ENCODE results near the gene LMF2. TPM values are rescaled to one million over a fixed set of nuclear protein-coding genes. Genes with fewer than 3 reads are reported as not detected.

Gene LMF2
- total RNA-seq, 6 experiments from 2014 or later, result 110 to 133 (median 118) TPM

GRCh38 chr22:50456466-50457234 is 50.9 kb downstream of the LMF2 start:
- TF ChIP-seq CTCF (IDR thresholded peaks at IDR 0.05), result peak; percentile 44; the same call in 1 of the 2 replicates
- DNase-seq, result no peak
- Mint-ChIP-seq H3K4me3 (no peak overlapping the region), H3K27ac (no peak overlapping the region), H3K27me3 (ENCODE audit: insufficient read depth) (no peaks in the 10 kb centered on the region; the same call in none of the 2 replicates), H3K4me1 (ENCODE audit: low read depth) (no peaks in the 10 kb centered on the region), H3K9me3 (no peaks in the 10 kb centered on the region), H3K36me3 (ENCODE audit: low read depth) (peaks cover 5% of the 10 kb centered on the region)

DNA sequence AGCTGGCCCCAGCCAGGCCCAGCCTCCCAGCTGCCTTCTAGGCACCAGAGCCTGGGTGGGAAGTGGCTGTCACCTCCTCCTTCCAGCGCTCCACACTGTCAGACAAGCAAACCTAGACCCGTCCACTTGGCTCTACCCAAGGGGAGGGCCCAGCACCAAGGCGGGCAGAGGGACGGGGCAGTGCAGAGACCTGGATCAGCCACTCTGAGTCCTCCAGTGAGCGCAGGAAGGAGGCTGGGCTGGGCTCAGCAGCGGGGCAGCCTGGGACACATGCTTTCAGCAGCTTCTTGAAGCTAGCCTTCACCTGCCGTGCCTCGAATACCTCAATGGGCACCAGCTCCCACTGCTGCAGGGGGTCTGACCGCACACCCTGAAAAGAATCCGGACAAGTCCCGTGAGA is 51.5 kb downstream of the LMF2 start:
- Mint-ChIP-seq H3K9me3 (no peaks in the 10 kb centered on the region), H3K27ac (no peak overlapping the region), H3K4me3 (no peak overlapping the region), H3K4me1 (ENCODE audit: low read depth) (no peaks in the 10 kb centered on the region), H3K27me3 (ENCODE audit: insufficient read depth) (no peaks in the 10 kb centered on the region; the same call in none of the 2 replicates), H3K36me3 (ENCODE audit: low read depth) (peaks cover 11% of the 10 kb centered on the region)
- DNase-seq, result no peak
- TF ChIP-seq CTCF (IDR thresholded peaks at IDR 0.05), result no peak

DNA sequence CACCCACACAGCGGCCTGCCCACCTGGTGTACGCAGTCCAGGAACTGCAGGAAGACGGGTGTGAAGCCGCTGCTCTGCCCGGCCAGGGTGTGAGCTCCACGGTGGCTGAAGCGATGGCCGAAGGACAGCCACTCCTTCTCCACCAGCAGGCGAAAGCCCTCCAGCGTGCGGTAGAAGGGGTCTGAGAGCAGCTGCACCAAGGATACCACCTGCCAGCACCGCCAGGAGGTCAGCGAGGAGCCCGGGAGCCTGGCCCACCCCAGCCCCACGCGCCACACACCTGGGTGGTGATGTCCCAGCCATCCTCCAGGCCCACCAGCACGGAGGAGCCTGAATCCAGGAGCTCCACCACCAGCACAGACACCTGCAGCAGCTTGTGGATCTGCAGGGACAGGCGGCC is 52.3 kb downstream of the LMF2 start:
- no peaks in the 10 kb centered on the region for H3K9me3 Mint-ChIP-seq
- no peak overlapping the region for H3K27ac Mint-ChIP-seq
- H3K4me1 Mint-ChIP-seq (ENCODE audit: low read depth), result no peaks in the 10 kb centered on the region
- peaks cover 3% of the 10 kb centered on the region for H3K27me3 Mint-ChIP-seq (ENCODE audit: insufficient read depth)
- no peak overlapping the region for H3K4me3 Mint-ChIP-seq
- peaks cover 16% of the 10 kb centered on the region for H3K36me3 Mint-ChIP-seq (ENCODE audit: low read depth)
- TF ChIP-seq CTCF (IDR thresholded peaks at IDR 0.05), result no peak
- no peak for DNase-seq

GRCh38 chr22:50454556-50455075 is 52.9 kb downstream of the LMF2 start:
- no peak for TF ChIP-seq CTCF (IDR thresholded peaks at IDR 0.05)
- no peak for DNase-seq
- peaks cover 7% of the 10 kb centered on the region for H3K27me3 Mint-ChIP-seq (ENCODE audit: insufficient read depth)
- H3K27ac Mint-ChIP-seq, result no peak overlapping the region
- no peak overlapping the region for H3K4me3 Mint-ChIP-seq
- no peaks in the 10 kb centered on the region for H3K4me1 Mint-ChIP-seq (ENCODE audit: low read depth)
- peaks cover 18% of the 10 kb centered on the region for H3K36me3 Mint-ChIP-seq (ENCODE audit: low read depth)
- H3K9me3 Mint-ChIP-seq, result no peaks in the 10 kb centered on the region

Other genes with a start within 250 kb of the LMF2 start
- 10 to 100 TPM; 31.4 to 39.5 (median 34.1) TPM for gene MAPK12, start 246.0 kb downstream of the LMF2 start, total RNA-seq (2021; fragmentation: NEBNext Ultra II Directional; extraction: Animal tissue kit (Norgen Biotek cat#: 25700))
- gene MAPK11, start 237.3 kb downstream of the LMF2 start, total RNA-seq (2021; fragmentation: NEBNext Ultra II Directional; extraction: Animal tissue kit (Norgen Biotek cat#: 25700)), result 10 to 100 TPM in 1 of 6 experiments, 1 to 10 TPM in 5; 6.0 to 10.2 (median 7.8) TPM
- 100 to 1,000 TPM; 280 to 370 (median 291) TPM for gene PLXNB2, start 200.1 kb downstream of the LMF2 start, total RNA-seq (2021; fragmentation: NEBNext Ultra II Directional; extraction: Animal tissue kit (Norgen Biotek cat#: 25700))
- 1 to 10 TPM; 1.4 to 2.5 (median 1.9) TPM for gene DENND6B, start 180.7 kb downstream of the LMF2 start, total RNA-seq (2021; fragmentation: NEBNext Ultra II Directional; extraction: Animal tissue kit (Norgen Biotek cat#: 25700))
- gene PPP6R2, start 164.4 kb downstream of the LMF2 start, total RNA-seq (2021; fragmentation: NEBNext Ultra II Directional; extraction: Animal tissue kit (Norgen Biotek cat#: 25700)), result 10 to 100 TPM; 41.9 to 47.0 (median 43.6) TPM
- gene SBF1, start 32.7 kb downstream of the LMF2 start, total RNA-seq (2021; fragmentation: NEBNext Ultra II Directional; extraction: Animal tissue kit (Norgen Biotek cat#: 25700)), result 10 to 100 TPM; 63.9 to 76.7 (median 71.2) TPM
- 1 to 10 TPM in 5 of 6 experiments, under 1 TPM in 1; 0.91 to 3.4 (median 1.2) TPM for gene ADM2, start 26.2 kb downstream of the LMF2 start, total RNA-seq (2021; fragmentation: NEBNext Ultra II Directional; extraction: Animal tissue kit (Norgen Biotek cat#: 25700))
- gene MIOX, start 20.8 kb downstream of the LMF2 start, total RNA-seq (2021; fragmentation: NEBNext Ultra II Directional; extraction: Animal tissue kit (Norgen Biotek cat#: 25700)), result not detected
- 10 to 100 TPM; 31.7 to 54.1 (median 50.0) TPM for gene NCAPH2, start 522 bp upstream of the LMF2 start, total RNA-seq (2021; fragmentation: NEBNext Ultra II Directional; extraction: Animal tissue kit (Norgen Biotek cat#: 25700))
- gene SCO2, start 17.9 kb upstream of the LMF2 start, total RNA-seq (2021; fragmentation: NEBNext Ultra II Directional; extraction: Animal tissue kit (Norgen Biotek cat#: 25700)), result 10 to 100 TPM in 2 of 6 experiments, 1 to 10 TPM in 4; 2.7 to 11.1 (median 9.7) TPM
- gene TYMP, start 22.3 kb upstream of the LMF2 start, total RNA-seq (2021; fragmentation: NEBNext Ultra II Directional; extraction: Animal tissue kit (Norgen Biotek cat#: 25700)), result 1 to 10 TPM in 5 of 6 experiments, under 1 TPM in 1; 0.95 to 2.1 (median 1.3) TPM
- gene KLHDC7B, start 38.2 kb upstream of the LMF2 start, total RNA-seq (2021; fragmentation: NEBNext Ultra II Directional; extraction: Animal tissue kit (Norgen Biotek cat#: 25700)), result under 1 TPM in 1 of 6 experiments, not detected in 5; 0.05 TPM
- not detected for gene SYCE3, start 55.2 kb upstream of the LMF2 start, total RNA-seq (2021; fragmentation: NEBNext Ultra II Directional; extraction: Animal tissue kit (Norgen Biotek cat#: 25700))
- 1 to 10 TPM in 5 of 6 experiments, under 1 TPM in 1; 0.82 to 3.0 (median 1.5) TPM for gene CPT1B, start 70.7 kb upstream of the LMF2 start, total RNA-seq (2021; fragmentation: NEBNext Ultra II Directional; extraction: Animal tissue kit (Norgen Biotek cat#: 25700))
- gene CHKB, start 75.1 kb upstream of the LMF2 start, total RNA-seq (2021; fragmentation: NEBNext Ultra II Directional; extraction: Animal tissue kit (Norgen Biotek cat#: 25700)), result 10 to 100 TPM; 21.1 to 26.2 (median 25.2) TPM
- under 1 TPM; 0.14 to 0.25 (median 0.15) TPM for gene MAPK8IP2, start 93.1 kb upstream of the LMF2 start, total RNA-seq (2021; fragmentation: NEBNext Ultra II Directional; extraction: Animal tissue kit (Norgen Biotek cat#: 25700))
- gene ARSA, start 120.5 kb upstream of the LMF2 start, total RNA-seq (2021; fragmentation: NEBNext Ultra II Directional; extraction: Animal tissue kit (Norgen Biotek cat#: 25700)), result 10 to 100 TPM; 28.0 to 35.4 (median 30.6) TPM
- under 1 TPM; 0.65 to 0.97 (median 0.68) TPM for gene SHANK3, start 165.1 kb upstream of the LMF2 start, total RNA-seq (2021; fragmentation: NEBNext Ultra II Directional; extraction: Animal tissue kit (Norgen Biotek cat#: 25700))
- not detected for gene ACR, start 230.5 kb upstream of the LMF2 start, total RNA-seq (2021; fragmentation: NEBNext Ultra II Directional; extraction: Animal tissue kit (Norgen Biotek cat#: 25700))

Data from HFFc6 (cell line).